Measurements from ENCODE around the gene IL17A.
"Not testable (repeated sequence)": the region's sequence is repeated elsewhere in the genome, so short reads cannot be mapped to it uniquely, and the experiment has no call there.

IL17A gene

DNA sequence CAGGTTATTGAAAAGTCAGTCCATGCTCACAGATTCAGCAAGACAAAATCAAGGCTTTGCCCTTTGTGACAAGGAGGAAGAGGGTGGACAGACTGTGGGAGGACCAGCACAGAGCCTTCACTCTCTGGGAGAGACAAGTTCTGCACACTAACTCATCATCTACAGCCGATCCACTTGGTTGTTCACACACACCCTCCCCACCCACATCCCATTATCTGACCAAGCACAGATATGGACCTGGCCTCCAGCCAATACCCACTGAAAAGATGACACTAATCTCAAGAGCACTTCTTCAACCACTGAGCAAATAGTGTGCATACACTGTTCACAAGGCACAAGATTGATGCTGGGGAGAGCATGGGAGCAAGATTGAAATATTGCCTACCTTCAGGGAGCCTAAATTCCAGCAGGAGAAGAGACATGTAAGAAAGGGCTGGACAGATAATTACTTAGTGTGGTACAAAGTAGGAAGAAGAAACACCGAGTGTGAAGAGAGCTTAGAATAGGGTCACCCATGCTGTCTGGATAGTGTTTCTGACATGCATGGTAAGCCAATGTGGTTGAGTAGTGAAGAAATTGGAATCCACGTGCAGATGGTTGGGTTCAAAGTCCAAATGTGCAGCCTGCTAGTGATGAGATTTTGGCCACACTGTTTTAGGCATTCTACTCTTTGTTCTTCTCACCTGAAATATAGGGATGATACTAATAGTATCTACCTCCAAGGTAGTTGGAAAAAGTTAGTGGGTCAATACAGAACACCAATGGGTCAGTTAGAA is 21.7 kb upstream of the IL17A start:
- DNase-seq = no peak

- DNase-seq = no peak
Observed at GRCh38 chr6:52167267-52167666, 18.9 kb upstream of the IL17A start.

GRCh38 chr6:52168351-52168750 is 17.8 kb upstream of the IL17A start:
- not testable (repeated sequence) for DNase-seq

GRCh38 chr6:52174118-52174517 is 12.1 kb upstream of the IL17A start:
- DNase-seq = no peak

DNA sequence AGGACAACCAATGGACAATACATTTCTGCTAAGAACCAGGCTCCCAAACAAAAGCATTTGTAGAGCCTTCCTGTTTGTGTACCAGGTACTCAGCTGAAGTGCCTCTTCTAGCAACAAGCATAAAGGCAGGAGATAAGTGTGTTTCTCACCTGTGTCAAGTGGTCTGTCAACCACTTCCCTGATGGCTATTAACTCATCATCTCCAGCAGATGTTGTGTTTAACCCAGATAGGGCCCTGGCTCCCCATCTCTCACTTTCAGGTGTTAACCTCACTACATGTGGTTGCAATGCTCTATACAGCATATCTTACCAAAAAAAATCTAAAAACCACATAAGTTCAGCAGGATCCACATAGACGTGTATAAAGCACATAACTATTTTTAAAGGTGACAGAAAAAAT is 9.6 kb upstream of the IL17A start:
- DNase-seq = no peak

GRCh38 chr6:52177961-52178360 is 8.2 kb upstream of the IL17A start:
- no peak for DNase-seq

GRCh38 chr6:52180787-52181558 is 5.2 kb upstream of the IL17A start:
- DNase-seq = no peak

DNA sequence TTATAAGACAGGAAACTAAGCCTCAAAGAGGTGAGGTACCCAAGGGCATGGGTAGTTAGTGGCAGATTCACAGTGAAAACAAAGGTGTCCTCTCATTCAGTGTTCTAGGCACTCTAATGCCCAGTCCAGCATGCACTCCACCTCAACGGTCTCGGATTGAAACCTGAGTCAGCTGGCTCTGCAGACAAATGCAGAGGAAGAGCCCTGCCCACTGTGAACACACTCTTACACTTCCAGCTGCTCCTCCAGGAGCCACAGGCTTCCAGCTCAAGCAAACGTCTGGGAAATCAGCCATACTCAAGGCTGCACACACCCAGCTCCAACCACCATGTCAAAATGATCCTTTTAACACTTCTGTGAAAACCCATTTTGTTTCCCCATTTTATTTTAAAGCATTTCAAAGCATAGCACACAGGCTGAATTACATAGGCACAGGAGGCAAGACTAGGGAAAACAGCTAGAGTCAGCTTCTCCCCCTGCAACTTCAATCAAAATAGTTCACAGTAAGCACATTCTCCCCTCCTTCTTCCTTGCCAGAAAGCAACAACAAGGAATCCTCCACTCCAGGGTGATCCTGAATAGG is 3.0 kb upstream of the IL17A start:
- DNase-seq = no peak

DNA sequence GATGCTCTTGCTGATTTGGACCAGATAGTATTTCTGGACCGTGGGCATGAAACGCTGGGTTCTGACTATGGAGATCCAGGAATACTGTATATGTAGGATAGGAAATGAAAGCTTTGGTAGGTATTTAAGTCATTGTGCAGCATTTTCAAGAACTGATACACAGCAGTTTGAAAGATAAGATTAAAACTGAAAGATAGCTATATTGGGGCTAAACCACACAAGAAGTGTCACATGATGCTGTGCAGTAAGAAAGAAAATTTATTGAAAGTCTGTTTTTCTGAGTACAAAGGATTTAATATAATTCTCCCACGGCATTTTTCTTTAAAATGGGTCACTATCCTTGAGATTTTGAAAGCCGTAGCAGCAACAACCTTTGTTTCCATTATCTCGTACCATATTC is 305 bp downstream of the IL17A start:
- DNase-seq = no peak

DNA sequence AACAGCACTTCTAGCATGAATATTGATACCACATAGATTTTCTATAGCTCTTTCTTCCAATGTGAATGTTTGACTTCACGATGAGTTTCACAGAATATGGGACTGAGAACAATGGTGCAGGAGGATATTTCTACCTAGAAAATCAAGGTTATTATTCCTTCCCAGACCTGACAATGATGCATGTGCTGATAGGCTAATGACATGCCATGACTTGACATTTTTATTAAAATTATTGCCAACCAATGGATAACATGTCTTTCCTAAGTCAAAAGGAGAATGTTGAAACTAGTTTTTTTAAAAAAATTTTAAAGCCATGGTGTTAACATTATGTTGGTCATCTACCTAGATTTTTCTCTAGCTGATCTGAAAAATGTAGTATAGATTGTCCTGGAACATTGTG is 923 bp downstream of the IL17A start:
- DNase-seq = no peak

DNA sequence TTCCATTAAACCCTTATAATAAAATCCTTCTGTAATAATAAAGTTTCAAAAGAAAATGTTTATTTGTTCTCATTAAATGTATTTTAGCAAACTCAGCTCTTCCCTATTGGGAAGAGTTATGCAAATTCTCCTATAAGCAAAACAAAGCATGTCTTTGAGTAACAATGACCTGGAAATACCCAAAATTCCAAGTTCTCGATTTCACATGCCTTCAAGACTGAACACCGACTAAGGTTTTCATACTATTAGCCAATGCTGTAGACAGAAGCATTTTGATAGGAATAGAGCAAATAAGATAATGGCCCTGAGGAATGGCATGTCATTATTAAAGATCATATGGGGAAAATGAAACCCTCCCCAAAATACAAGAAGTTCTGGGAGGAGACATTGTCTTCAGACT is 3.8 kb downstream of the IL17A start:
- no peak for DNase-seq

DNA sequence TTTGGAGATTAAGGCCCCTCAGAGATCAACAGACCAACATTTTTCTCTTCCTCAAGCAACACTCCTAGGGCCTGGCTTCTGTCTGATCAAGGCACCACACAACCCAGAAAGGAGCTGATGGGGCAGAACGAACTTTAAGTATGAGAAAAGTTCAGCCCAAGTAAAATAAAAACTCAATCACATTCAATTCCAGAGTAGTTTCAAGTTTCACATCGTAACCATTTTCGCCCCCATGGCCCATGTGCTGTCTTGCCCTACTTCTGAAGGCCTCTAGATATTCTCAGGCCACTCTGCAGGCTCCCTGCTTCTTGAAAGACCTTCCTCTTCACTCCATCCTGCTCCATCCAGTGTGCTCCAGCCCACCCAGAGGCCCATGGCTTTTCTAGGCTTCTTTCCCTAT is 4.2 kb downstream of the IL17A start:
- DNase-seq = no peak

GRCh38 chr6:52191824-52192223 is 5.6 kb downstream of the IL17A start:
- no peak for DNase-seq

GRCh38 chr6:52195886-52196285 is 9.7 kb downstream of the IL17A start:
- no peak for DNase-seq

DNA sequence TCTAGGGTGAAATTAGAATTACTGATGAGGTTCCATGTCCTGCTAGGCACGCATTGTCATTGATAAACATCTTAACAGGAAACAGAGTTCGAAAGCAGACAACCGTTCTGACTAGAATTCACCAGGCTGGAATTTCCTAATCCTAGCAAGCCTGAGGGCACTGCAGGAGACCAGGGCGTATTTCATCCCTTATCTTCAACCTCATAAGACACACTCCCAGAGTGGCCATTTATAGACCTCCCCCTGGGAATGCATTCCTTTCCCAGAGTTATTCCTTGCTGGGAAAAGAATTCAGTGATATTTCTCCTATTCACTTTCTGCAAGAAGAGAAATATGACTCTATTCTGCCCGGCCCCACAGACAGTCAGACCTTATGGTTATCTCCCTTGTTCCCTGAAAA is 13.9 kb downstream of the IL17A start:
- not testable (repeated sequence) for DNase-seq

DNA sequence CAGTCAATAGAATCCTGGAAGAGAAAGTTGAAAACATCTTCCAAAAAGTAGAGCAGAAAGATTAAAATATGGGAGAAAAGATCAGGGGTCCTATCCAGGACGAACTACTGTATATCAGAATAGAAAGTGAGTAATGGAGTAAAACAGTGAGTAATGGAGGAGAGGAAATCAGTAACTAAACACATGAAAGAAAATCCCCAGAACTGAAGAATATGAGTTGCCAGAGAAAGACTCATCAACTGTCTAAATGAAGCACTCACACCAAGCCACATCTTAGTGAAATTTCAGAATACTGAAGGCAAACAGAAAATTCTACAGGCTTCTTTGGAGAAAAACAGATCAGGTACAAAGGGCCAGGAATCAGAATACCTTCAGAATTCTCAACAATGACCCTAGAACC is 14.9 kb downstream of the IL17A start:
- no peak for DNase-seq

DNA sequence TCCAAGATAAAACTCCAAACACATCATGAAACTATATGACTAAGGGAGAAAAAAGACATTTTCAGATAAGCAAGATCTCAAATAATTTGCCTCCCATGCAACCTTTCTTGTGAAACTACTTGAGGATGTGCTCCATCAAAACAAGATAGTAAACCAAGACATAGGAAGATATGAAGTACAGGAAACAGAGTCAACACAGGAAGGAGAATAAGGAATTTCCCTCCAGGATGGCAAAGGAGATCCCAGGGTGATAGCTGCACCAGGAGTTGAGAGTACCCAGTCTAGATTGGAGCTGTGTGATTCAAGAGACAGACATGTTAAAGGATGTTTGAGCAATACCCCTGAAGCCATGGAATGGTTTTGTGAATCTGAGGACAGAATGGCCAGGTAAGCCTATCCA is 15.3 kb downstream of the IL17A start:
- no peak for DNase-seq

DNA sequence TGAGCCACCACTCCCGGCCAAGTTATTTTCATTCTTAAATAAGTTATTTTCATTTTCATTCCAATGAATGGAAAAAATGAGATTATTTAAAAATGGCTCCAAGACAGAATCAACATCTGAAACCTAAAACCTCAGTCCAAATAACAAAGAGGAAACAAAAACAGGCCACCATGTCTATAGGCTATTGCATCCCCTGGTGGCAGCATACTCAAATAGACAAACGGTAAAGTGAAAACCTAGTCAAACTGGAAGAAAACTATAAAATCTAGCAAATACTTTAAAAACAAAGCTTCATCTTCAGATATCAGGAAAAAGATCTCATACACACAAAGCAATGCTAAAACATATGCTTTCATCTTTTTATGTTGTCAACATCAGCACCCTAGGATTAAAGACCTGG is 20.9 kb downstream of the IL17A start:
- DNase-seq = no peak

- no peak for DNase-seq
Observed at GRCh38 chr6:52208612-52209011, 22.4 kb downstream of the IL17A start.

- no peak for DNase-seq
Observed at GRCh38 chr6:52209770-52210169, 23.6 kb downstream of the IL17A start.

DNA sequence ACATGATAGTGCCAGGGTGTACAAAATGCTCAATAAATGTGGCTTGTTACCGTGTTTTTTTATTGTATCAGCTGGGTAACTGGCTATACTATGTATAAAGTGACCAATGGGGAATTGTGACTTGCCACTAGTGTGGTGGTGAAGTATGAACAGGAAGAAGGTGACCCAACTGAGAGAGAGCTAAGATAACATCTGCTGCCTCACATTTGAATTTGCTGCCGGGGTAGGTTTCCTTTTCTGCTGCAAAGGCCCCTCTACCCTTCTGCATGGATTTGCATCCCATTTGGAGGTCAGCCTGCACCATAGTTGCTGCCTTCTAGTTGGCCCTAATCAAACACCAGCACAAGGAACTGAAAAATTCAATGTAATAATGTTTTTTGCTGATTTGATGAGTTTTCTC is 24.1 kb downstream of the IL17A start:
- no peak for DNase-seq

GRCh38 chr6:52213127-52213526 is 27.0 kb downstream of the IL17A start:
- DNase-seq = no peak

GRCh38 chr6:52215787-52216186 is 29.6 kb downstream of the IL17A start:
- DNase-seq = no peak

DNA sequence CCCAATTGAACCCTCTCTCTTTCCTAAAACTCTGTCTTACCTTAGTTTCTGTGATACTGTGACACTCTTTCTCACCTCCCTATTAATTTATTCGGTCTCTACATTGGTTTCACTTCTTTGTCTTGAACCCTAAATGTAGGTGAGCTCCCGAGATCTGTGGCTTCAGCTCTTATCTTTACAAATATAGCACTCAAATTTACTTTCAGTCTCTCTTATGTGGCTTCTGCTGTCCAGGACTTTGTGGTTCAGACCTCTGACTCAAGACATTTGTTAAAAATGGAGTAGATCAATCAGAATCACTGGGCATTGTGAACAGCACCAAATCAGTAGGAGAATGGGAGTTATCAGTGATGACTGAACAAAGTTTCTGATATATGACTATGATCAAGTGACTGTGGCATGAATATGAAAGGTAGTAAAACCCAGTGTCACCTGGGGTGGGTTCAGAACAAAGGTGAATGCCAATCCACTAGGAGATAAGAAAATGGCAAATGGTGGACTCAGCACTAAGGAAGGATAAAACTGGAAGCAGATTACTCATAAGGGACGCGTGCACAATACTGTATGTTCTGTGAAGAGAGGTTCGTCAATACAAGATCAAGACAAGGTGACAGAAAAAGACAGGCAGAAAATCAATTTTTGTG is 30.9 kb downstream of the IL17A start:
- no peak for DNase-seq

Measured in activated T-cell treated with anti-CD3 and anti-CD28 coated beads for 4 hours (primary cell).